GM19438 (cell line): ENCODE results near the gene MSANTD1.

ENCODE experiments used
- ATAC-seq: cut with Tn5 transposase; IDR thresholded peaks from one replicate; pipeline ENCODE4 v1.9.1; 2021; ENCODE audit warnings: low read depth; ENCODE audit not compliant: unreplicated experiment

Gene MSANTD1

GRCh38 chr4:3232001-3232400 lies 17.0 kb upstream of the MSANTD1 start:
- no peak for ATAC-seq

DNA sequence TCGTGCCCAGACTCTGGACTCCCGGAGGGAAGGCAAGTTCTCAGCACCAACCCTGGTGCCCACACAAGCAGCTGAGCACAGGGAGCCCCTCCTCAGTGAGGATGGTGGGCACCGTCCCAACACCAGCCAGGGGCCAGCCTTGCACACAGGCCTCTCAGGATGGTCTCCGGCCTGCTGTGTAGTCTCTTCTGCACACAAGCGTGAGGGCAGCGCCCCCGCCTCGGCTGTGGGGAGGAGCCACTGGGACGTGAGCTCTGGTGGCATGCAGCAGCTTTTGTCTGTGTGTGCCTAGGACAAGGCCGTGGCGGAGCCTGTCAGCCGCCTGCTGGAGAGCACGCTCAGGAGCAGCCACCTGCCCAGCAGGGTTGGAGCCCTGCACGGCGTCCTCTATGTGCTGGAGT lies 16.1 kb upstream of the MSANTD1 start:
- no peak for ATAC-seq

- no peak for ATAC-seq
Observed at GRCh38 chr4:3233391-3234071, 15.4 kb upstream of the MSANTD1 start.

DNA sequence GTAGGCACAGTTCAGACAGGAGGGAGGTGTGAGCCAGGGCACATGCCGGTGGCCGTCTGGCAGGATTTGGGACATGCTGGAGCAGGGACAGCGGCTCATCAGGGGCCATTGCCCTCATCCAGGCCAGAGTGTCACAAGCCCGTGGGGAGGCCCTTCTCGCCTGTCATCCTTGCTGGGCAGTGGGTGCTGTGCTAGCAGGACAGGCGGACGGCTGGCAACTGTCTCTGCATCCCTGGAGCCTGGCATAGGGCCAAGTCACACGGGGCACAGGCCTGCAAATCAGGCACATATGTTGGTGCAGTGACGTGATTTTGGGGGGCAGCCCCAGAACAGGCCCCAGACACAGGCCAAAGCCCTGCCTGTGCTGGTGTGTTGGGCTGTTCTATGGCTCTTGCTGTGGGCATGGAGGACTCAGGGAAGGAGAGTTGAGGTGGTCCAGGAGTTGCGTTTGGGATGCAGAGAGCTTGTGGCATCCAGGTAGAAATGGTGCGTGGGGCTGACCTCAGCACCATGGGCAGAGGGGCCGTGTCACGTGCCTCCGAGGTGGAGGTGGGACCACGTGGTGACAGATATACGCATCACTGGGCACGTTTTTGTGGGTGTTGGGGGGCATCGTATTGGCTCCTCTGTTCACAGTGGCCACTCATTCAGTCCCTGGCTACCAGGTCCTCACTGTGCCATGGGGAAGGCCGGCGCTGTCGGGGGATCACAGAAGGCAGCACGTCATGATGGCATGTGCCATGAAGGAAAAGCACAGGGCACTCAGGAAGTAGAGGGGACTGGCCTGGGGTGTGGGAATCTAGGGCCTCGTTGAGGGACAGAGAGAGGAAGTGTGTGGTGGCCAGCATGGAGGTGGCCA lies 14.6 kb upstream of the MSANTD1 start:
- ATAC-seq: no peak

DNA sequence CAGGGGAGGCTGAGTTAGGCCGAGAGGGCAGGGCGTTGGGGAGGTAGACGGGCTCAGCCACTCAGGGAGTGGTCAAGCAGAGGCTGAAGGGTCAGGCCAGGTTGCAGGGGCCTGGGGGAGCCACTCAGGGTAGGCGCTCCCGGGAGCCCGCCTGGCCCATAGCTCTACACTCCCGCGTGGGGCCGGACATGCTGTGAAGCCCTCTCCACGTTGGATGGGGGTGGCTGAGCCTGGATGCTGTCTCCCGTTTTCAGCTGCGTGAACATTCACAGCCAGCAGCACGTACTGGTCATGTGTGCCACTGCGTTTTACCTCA lies 14.0 kb upstream of the MSANTD1 start:
- no peak for ATAC-seq

DNA sequence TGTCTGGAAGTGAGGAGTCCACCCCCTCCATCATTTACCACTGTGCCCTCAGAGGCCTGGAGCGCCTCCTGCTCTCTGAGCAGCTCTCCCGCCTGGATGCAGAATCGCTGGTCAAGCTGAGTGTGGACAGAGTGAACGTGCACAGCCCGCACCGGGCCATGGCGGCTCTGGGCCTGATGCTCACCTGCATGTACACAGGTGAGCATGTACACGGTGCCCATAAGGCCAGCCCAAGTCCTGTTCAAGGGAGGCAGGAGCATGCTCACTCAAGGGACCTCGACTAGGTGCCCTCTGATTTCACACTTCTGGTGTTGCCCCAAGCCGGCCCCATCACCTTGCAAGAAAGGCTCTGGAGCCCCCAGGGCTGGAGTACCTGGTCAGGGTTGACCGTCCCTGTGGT lies 13.4 kb upstream of the MSANTD1 start:
- ATAC-seq: no peak

- no peak for ATAC-seq
Observed at GRCh38 chr4:3236326-3236878, 12.6 kb upstream of the MSANTD1 start.

DNA sequence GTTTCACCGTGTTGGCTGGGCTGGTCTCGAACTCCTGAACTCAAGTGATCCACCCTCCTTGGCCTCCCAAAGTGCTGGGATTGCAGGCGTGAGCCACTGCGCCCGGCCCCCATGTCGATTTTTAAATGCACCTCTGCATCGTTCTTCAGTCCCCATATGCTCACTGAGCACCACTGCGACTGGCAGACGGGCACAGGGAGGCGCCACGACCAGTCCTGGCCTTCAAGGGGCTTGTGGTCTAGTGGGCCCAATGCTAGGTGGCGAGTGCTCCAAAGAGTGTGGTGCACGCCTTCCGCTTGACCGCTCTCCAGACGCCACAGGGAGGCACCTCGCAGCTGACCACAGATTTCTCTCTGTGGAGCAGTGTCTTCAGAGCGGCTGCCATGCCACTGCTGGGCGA lies 11.7 kb upstream of the MSANTD1 start:
- no peak for ATAC-seq

DNA sequence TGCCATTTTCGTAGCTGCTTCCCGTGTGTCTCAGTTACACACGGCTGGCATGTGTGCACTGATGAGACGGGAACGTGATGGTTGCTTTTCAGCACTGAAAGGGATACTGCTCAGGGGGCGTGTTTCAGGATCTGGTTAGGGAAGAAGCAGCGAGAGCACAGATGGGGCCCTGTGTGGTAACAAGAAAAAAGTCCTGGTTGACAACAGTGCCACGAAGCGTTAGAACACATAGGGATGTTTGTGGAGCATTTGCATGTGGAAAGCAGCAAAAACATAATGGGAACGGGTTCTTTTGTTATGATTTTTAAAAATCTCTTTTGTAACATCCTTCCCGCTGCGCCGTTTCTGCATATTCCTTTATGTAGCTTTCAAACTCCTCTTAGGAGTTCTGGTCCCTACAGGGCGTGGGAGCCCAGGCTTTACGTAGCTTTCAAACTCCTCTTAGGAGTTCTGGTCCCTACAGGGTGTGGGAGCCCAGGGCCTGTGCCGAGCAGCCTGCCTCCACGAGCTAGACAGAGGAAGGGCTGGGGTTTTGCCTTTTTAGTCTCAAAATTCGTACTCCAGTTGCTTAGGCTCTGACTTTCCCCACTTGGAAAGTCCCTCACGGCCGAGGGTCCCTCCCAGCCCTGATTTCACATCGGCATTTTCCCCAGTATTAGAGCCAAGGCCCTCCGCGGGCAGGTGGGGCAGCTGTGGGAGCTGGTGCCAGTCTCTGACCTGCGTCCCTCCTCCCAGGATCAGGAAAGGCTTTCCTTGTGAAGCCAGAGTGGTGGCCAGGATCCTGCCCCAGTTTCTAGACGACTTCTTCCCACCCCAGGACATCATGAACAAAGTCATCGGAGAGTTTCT lies 11.0 kb upstream of the MSANTD1 start:
- no peak for ATAC-seq

GRCh38 chr4:3238721-3239120 lies 10.2 kb upstream of the MSANTD1 start:
- no peak for ATAC-seq

GRCh38 chr4:3239303-3239702 lies 9.7 kb upstream of the MSANTD1 start:
- ATAC-seq: no peak

DNA sequence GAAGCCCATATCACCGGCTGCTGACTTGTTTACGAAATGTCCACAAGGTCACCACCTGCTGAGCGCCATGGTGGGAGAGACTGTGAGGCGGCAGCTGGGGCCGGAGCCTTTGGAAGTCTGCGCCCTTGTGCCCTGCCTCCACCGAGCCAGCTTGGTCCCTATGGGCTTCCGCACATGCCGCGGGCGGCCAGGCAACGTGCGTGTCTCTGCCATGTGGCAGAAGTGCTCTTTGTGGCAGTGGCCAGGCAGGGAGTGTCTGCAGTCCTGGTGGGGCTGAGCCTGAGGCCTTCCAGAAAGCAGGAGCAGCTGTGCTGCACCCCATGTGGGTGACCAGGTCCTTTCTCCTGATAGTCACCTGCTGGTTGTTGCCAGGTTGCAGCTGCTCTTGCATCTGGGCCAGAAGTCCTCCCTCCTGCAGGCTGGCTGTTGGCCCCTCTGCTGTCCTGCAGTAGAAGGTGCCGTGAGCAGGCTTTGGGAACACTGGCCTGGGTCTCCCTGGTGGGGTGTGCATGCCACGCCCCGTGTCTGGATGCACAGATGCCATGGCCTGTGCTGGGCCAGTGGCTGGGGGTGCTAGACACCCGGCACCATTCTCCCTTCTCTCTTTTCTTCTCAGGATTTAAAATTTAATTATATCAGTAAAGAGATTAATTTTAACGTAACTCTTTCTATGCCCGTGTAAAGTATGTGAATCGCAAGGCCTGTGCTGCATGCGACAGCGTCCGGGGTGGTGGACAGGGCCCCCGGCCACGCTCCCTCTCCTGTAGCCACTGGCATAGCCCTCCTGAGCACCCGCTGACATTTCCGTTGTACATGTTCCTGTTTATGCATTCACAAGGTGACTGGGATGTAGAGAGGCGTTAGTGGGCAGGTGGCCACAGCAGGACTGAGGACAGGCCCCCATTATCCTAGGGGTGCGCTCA lies 8.7 kb upstream of the MSANTD1 start:
- ATAC-seq: no peak

- no peak for ATAC-seq
Observed at GRCh38 chr4:3240936-3241522, 7.9 kb upstream of the MSANTD1 start.

- ATAC-seq: no peak
Observed at GRCh38 chr4:3241898-3242524, 6.9 kb upstream of the MSANTD1 start.

- ATAC-seq: no peak
Observed at GRCh38 chr4:3243136-3243780, 5.7 kb upstream of the MSANTD1 start.

- ATAC-seq: no peak
Observed at GRCh38 chr4:3244002-3244401, 5.0 kb upstream of the MSANTD1 start.

DNA sequence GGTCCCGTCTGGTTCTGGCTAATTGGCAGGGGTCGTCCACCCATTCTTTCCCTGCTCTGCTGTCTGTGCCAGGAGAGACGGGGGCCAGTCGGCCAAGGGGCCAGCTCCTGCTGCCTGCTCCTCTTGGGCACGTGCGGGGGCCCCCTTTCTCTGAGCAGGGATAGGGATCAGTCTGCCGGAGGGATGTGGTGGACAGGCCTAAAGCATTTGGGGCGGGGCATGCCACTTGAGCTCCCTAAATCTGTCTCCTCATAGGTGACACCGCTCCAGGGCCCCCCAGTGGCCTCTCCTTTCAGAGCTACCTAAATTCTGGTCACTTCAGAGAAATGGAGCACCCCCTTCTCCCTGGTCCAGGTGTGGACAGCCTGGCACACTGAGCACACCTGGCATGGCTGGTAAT lies 4.2 kb upstream of the MSANTD1 start:
- no peak for ATAC-seq

- no peak for ATAC-seq
Observed at GRCh38 chr4:3245676-3246075, 3.3 kb upstream of the MSANTD1 start.
